ENCODE results near the gene PRKG1. TPM values are rescaled to one million over a fixed set of nuclear protein-coding genes. Genes with fewer than 3 reads are reported as not detected.

The PRKG1 gene
- total and polyA plus RNA-seq, 2 donors from 2014 or later = 3.6 to 14.8 TPM

GRCh38 chr10:51421853-51422252, 347.6 kb downstream of the PRKG1 start:
- no peak overlapping the region for H3K4me3 ChIP-seq (ENCODE audit: low read length in 3 of 3)
- no peak overlapping the region for H3K27ac ChIP-seq (ENCODE audit: low read depth in 2 of 2, low read length in 2 of 2)
- H3K9ac ChIP-seq (ENCODE audit: low read length in 3 of 3) = no peak overlapping the region
- H3K9me3 ChIP-seq (ENCODE audit: control insufficient read depth in 2 of 3, insufficient read depth in 1 of 3, low read length in 3 of 3) = no peaks in the 10 kb centered on the region
- intact Hi-C loops (cut with DNase I) = no loop called here
- H3K36me3 ChIP-seq (ENCODE audit: control insufficient read depth in 2 of 3, insufficient read depth in 3 of 3, low read length in 3 of 3) = no peaks in the 10 kb centered on the region
- FAIRE-seq (no peak), DNase-seq (no peak)
- H3K27me3 ChIP-seq (ENCODE audit: control insufficient read depth, insufficient read depth, low read length) = no peaks in the 10 kb centered on the region
- TF ChIP-seq, protein P1, sequence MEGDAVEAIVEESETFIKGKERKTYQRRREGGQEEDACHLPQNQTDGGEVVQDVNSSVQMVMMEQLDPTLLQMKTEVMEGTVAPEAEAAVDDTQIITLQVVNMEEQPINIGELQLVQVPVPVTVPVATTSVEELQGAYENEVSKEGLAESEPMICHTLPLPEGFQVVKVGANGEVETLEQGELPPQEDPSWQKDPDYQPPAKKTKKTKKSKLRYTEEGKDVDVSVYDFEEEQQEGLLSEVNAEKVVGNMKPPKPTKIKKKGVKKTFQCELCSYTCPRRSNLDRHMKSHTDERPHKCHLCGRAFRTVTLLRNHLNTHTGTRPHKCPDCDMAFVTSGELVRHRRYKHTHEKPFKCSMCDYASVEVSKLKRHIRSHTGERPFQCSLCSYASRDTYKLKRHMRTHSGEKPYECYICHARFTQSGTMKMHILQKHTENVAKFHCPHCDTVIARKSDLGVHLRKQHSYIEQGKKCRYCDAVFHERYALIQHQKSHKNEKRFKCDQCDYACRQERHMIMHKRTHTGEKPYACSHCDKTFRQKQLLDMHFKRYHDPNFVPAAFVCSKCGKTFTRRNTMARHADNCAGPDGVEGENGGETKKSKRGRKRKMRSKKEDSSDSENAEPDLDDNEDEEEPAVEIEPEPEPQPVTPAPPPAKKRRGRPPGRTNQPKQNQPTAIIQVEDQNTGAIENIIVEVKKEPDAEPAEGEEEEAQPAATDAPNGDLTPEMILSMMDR (IDR thresholded peaks at IDR 0.05; ENCODE audit: borderline replicate concordance, extremely low read depth, insufficient read depth) = no peak
- H3K4me1 ChIP-seq (ENCODE audit: control insufficient read depth in 2 of 3, insufficient read depth in 2 of 3, low read depth in 1 of 3, low read length in 3 of 3) = peaks cover 0 to 3% (median 0%) of the 10 kb centered on the region in 3 donors

- Histone ChIP-seq H3K27ac (ENCODE audit: low read depth in 2 of 2, low read length in 2 of 2) (no peak overlapping the region), H3K9me3 (ENCODE audit: control insufficient read depth in 2 of 3, insufficient read depth in 1 of 3, low read length in 3 of 3) (no peaks in the 10 kb centered on the region), H3K27me3 (ENCODE audit: control insufficient read depth, insufficient read depth, low read length) (no peaks in the 10 kb centered on the region), H3K4me1 (ENCODE audit: control insufficient read depth in 2 of 3, insufficient read depth in 2 of 3, low read depth in 1 of 3, low read length in 3 of 3) (peaks cover 0 to 3% (median 0%) of the 10 kb centered on the region in 3 donors), H3K9ac (ENCODE audit: low read length in 3 of 3) (no peak overlapping the region), H3K4me3 (ENCODE audit: low read length in 3 of 3) (no peak overlapping the region), H3K36me3 (ENCODE audit: control insufficient read depth in 2 of 3, insufficient read depth in 3 of 3, low read length in 3 of 3) (no peaks in the 10 kb centered on the region)
- intact Hi-C loops (cut with DNase I) = no loop called here
- DNase-seq = peak; percentile 43 to 86 (median 70)
- TF ChIP-seq, protein P1 (IDR thresholded peaks at IDR 0.05; ENCODE audit: borderline replicate concordance, extremely low read depth, insufficient read depth) = peak; percentile 72
- peak; percentile 95 for FAIRE-seq
Observed at GRCh38 chr10:51422311-51423120, 348.2 kb downstream of the PRKG1 start.

DNA sequence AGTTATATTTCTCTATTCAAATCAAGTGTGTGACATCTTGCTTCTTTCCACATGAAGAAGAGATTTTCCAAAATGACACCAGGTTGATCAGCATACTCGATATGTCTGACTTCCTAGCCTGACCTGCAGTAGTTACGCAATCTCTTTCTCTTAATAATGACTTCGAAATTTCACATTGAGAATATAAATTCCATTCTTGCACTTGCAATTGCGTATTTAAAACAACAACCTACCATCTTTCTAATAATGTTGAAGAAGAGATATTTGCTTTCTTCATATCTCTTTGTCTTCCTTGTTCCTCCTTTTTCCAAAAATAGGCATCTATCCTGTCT, 348.8 kb downstream of the PRKG1 start:
- Histone ChIP-seq H3K9me3 (ENCODE audit: control insufficient read depth in 2 of 3, insufficient read depth in 1 of 3, low read length in 3 of 3) (no peaks in the 10 kb centered on the region), H3K27me3 (ENCODE audit: control insufficient read depth, insufficient read depth, low read length) (no peaks in the 10 kb centered on the region), H3K4me1 (ENCODE audit: control insufficient read depth in 2 of 3, insufficient read depth in 2 of 3, low read depth in 1 of 3, low read length in 3 of 3) (peaks cover 0 to 3% (median 0%) of the 10 kb centered on the region in 3 donors), H3K36me3 (ENCODE audit: control insufficient read depth in 2 of 3, insufficient read depth in 3 of 3, low read length in 3 of 3) (no peaks in the 10 kb centered on the region), H3K27ac (ENCODE audit: low read depth in 2 of 2, low read length in 2 of 2) (no peak overlapping the region), H3K9ac (ENCODE audit: low read length in 3 of 3) (no peak overlapping the region), H3K4me3 (ENCODE audit: low read length in 3 of 3) (no peak overlapping the region)
- DNase-seq (no peak), FAIRE-seq (no peak)
- TF ChIP-seq, protein P1 (IDR thresholded peaks at IDR 0.05; ENCODE audit: borderline replicate concordance, extremely low read depth, insufficient read depth) = no peak
- intact Hi-C loops (cut with DNase I) = no loop called here
